Measurements from ENCODE around the gene ZYX.

The ZYX gene

DNA sequence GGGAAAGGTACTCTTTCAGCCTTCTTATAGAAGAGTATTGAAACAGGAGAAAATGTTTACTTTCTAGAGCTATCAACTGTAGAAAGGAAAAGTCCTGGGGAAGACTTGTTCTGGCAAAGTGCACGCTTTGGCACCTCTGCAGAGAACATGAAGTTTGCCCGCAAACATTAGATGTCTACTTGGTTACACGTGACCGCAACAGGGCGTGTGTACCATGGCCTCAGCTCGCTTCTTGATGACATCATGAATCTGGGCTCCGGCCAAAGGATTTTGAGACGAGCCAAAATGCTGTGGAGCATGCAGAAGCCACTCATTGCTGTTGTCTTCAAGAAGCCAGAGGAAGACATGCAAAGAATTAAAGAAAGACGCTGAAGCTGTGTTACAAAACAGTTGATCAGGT lies 53.5 kb downstream of the ZYX start:
- no peak for DNase-seq
- in situ Hi-C loops (cut with MboI; ENCODE audit: low pct_unique_long_range_greater_than_20kb, low sequenced_read_pairs), result no loop called here

DNA sequence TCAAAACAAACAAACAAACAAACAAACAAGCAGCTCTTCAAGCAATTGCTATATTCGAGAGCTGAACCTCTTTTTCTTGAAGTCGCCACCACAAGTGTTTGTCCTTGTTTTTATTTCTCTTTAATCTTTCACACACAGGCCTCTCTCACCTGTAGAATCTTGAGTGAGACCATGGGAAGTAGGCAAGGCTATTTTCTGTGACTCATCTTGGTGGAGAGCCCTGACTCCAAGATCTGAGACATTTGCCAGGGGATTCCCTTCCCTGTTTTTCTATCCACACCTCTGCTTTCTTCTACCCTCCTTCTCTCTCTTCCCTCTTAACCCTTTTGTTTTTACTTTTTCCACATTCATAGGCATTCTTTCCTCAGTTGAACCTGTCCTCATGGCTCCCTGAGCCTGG lies 54.1 kb downstream of the ZYX start:
- in situ Hi-C loops (cut with MboI; ENCODE audit: low pct_unique_long_range_greater_than_20kb, low sequenced_read_pairs), result no loop called here
- no peak for DNase-seq

DNA sequence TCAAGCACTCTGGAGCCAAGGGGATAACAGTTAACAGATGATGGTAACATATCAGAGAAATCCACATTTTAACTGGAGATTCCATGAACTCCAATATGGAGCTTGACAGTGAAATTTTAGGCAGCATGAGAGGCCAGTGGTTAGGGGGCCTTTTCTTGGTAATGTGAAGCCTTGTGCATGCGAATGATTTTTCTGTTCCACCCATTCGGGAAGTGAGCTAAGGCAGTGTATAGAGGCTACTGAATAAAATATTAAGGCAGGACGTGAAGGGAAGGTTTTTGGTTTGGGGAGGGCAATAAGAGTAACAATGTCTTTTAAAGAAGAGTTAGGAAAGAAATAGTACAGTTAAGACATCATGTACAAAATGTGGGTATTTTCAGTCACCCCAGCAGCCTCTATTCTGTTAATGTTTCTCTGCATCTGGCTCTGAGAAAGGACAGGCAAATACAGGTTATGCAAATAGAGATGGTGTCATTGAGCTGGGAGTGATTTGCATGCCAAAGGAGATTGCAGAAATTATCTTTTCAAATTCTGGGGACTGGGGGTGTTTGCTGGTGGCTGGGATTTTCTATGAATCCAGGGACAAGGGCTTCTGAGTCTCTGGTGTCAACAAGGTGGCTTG lies 55.3 kb downstream of the ZYX start:
- in situ Hi-C loops (cut with MboI; ENCODE audit: low pct_unique_long_range_greater_than_20kb, low sequenced_read_pairs), result no loop called here
- no peak for DNase-seq

DNA sequence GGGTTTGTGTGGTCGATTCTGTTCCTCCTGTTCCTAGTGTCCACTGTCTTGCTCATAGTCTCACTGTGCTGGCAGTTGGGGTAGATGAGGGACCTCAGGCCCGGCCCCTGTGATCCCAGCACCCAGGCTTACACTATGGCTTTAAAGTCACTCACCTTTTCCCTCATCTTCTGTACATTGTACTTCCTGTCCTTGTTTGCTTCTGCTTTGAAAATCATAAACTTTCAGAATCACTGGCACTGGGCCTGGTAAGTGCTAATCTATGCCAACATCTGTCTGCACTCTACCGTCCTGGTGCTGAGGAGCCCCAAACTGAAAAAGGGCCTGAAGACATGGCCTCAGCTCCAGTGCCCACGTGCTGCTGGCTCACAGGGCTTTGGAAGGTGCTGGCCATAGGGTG lies 56.4 kb downstream of the ZYX start:
- in situ Hi-C loops (cut with MboI; ENCODE audit: low pct_unique_long_range_greater_than_20kb, low sequenced_read_pairs), result no loop called here
- no peak for DNase-seq

DNA sequence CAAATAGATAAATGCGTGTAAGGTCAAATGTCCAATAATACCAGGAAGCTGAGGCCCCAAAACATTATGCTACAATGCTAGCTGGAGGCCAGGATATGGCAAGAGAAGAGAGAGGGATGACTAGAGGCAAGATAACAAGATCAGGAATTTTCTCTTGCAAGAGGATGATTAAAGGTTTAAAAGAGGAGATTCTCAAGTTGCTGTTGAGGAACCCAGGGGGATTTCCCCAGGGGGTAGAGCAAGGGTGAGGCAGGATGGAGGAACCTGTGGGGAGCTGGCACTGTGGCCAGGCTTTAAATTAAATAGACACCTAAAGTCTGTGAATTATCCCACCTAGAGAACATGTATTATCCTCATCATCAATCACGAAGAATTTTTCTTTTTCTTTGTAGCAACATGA lies 58.7 kb downstream of the ZYX start:
- in situ Hi-C loops (cut with MboI; ENCODE audit: low pct_unique_long_range_greater_than_20kb, low sequenced_read_pairs), result no loop called here
- DNase-seq, result no peak
